ENCODE results near the gene ZBTB8A.

Gene ZBTB8A

DNA sequence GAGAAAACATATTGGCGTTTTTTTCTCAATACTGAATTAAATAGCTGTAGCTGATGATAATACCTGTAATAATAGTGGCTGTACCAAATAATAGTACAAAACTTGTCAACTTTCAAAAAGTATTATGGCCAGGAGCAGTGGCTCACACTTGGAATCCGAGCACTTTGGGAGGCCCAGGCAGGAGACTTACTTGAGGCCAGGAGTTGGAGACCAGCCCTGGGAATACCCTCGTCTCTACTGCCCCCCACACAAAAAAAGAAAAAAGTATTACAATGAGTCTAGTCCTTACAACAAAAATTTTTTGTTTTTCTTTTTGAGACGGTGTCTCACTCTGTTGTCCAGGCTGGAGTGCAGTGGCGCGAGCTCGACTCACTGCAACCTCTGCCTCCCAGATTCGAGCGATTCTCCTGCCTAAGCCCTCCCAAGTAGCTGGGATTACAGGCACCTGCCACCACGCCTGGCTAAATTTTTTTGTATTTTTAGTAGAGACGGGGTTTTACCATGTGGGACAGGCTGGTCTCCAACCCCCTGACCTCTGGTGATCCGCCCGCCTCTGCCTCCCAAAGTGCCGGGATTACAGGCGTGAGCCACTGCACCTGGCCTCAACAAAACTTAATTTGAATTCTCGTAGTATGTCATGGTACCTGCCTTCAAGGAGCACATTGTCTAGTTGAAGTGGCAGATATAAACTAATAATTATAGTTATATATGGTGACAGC is 113.2 kb downstream of the ZBTB8A start:
- DNase-seq (ENCODE audit: low spot score), result no peak
